NCI-H69 (cell line): ENCODE data around the gene ZBTB7C.

Experiments
- DNase-seq: peaks from one replicate; lab custom pipeline; 2025; lab: John Stamatoyannopoulos, UW

Gene ZBTB7C

GRCh38 chr18:48191494-48191893 lies 217.7 kb downstream of the ZBTB7C start:
- peak; percentile 67 for DNase-seq

GRCh38 chr18:48190994-48191393 lies 218.2 kb downstream of the ZBTB7C start:
- DNase-seq, result no peak

GRCh38 chr18:48188609-48189008 lies 220.6 kb downstream of the ZBTB7C start:
- no peak for DNase-seq

- no peak for DNase-seq
These were observed 222.3 kb downstream of the ZBTB7C start for GRCh38 chr18:48186861-48187260.

GRCh38 chr18:48186131-48186766 lies 222.9 kb downstream of the ZBTB7C start:
- peak; percentile 65 for DNase-seq

GRCh38 chr18:48184118-48184517 lies 225.1 kb downstream of the ZBTB7C start:
- DNase-seq, result no peak

- DNase-seq, result no peak
These were observed 225.6 kb downstream of the ZBTB7C start for GRCh38 chr18:48183613-48184012.

GRCh38 chr18:48182779-48183178 lies 226.4 kb downstream of the ZBTB7C start:
- no peak for DNase-seq

- no peak for DNase-seq
These were observed 227.3 kb downstream of the ZBTB7C start for GRCh38 chr18:48181857-48182256.

GRCh38 chr18:48181087-48181823 lies 227.9 kb downstream of the ZBTB7C start:
- no peak for DNase-seq

- DNase-seq, result no peak
These were observed 229.5 kb downstream of the ZBTB7C start for GRCh38 chr18:48179666-48180065.

- DNase-seq, result no peak
These were observed 230.2 kb downstream of the ZBTB7C start for GRCh38 chr18:48179001-48179400.

- DNase-seq, result no peak
These were observed 232.3 kb downstream of the ZBTB7C start for GRCh38 chr18:48176909-48177308.

GRCh38 chr18:48173557-48173956 lies 235.6 kb downstream of the ZBTB7C start:
- no peak for DNase-seq

- DNase-seq, result no peak
These were observed 236.8 kb downstream of the ZBTB7C start for GRCh38 chr18:48172226-48173006.

GRCh38 chr18:48171490-48172188 lies 237.5 kb downstream of the ZBTB7C start:
- no peak for DNase-seq

GRCh38 chr18:48170651-48171050 lies 238.5 kb downstream of the ZBTB7C start:
- no peak for DNase-seq

- no peak for DNase-seq
These were observed 240.3 kb downstream of the ZBTB7C start for GRCh38 chr18:48168861-48169260.

- DNase-seq, result no peak
These were observed 241.3 kb downstream of the ZBTB7C start for GRCh38 chr18:48167897-48168253.

- no peak for DNase-seq
These were observed 242.8 kb downstream of the ZBTB7C start for GRCh38 chr18:48166336-48166875.

GRCh38 chr18:48165111-48165866 lies 243.9 kb downstream of the ZBTB7C start:
- DNase-seq, result peak; percentile 30
